Vagina (tissue), 2 donors: ENCODE results near the gene SWI5.

Source experiments
- CTCF ChIP-seq, 3 experiments: fragments of 450-650 bp in 2 of 3; fragments of 200-600 bp in 1 of 3; sonication (generic) in 1 of 3; IDR thresholded peaks; one replicate each; pipeline ENCODE4 v1.5.1; 2017 to 2019; ENCODE audit warnings: antibody characterized with exemption in 3 of 3, mild to moderate bottlenecking in 2 of 3, moderate library complexity in 2 of 3
- POLR2A ChIP-seq, 2 donors: fragments of 450-650 bp; IDR thresholded peaks; one replicate each; pipeline ENCODE4 v1.6.1; 2017; ENCODE audit warnings: antibody characterized with exemption in 2 of 2, mild to moderate bottlenecking in 2 of 2, moderate library complexity in 2 of 2
- POLR2AphosphoS5 ChIP-seq, 2 donors: sonication (generic); formaldehyde crosslinking; IDR thresholded peaks; one replicate each; pipeline ENCODE4 v1.9.0; 2017; ENCODE audit warnings: antibody characterized with exemption in 2 of 2, mild to moderate bottlenecking in 2 of 2, low read depth in 1 of 2; ENCODE audit not compliant: insufficient read depth in 1 of 2

GRCh38 chr9:128294142-128294541, 18.1 kb downstream of the SWI5 start:
- TF ChIP-seq CTCF (IDR thresholded peaks at IDR 0.05) (no peak), POLR2A (IDR thresholded peaks at IDR 0.05) (no peak), POLR2AphosphoS5 (IDR thresholded peaks at IDR 0.05; ENCODE audit: insufficient read depth in 1 of 2, low read depth in 1 of 2) (no peak)
